NCI-H526 treated with DMSO at 0.1 percent for 48 hours (cell line): ENCODE measurements around the gene NCCRP1.
A peak's percentile ranks its signal among the peaks of the same experiment; 100 is the strongest.

Source experiments
- DNase-seq: peaks from one replicate; lab custom pipeline; 2025; lab: John Stamatoyannopoulos, UW

Gene NCCRP1

GRCh38 chr19:39246951-39247669 is 50.3 kb downstream of the NCCRP1 start:
- peak; percentile 4 for DNase-seq

DNA sequence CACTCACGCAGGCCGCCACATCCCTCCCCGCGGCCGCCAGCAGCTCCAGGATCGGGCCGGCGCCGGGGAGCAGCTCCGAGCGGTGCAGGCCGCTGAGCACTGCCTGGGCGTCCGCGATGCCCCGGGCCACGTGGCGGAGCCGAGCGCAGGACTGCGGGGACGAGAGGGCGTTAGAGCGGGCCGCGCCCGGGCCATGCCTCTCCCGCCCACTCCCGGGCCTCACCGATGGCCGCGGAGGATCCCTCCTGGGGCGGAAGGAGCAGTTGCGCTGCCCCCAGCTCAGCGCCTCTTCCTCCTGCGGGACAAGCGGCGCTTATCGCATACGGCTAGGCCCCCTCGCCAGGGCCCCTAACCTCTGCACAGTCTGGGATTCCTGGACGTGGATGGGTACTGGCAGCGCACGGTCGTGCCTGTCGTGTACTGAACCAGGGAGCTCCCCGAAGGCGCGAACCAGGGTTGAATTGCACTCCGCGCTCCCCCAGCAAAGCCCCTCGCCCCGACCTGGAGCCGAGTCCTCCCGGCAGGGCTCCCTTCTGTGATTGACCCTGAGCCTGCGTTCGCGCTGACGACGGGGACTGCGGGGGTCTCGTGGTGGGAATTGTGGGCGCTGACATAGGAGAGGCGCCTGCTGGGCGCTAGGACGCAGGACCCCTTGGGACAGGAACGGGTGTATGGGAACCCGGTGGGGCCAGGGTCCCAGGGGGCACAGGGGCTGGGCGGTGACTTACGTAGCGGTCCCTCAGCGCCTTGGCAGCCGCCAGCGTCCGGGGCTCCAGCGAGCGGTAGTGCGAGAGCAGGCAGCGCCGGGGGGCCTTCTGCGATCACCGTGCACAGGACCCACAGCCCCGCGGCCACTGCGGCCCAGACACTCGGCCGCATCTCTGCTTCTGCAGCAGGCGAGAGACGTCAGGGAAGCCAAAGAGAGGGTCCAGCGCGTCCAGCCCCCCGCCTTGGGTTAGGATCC is 51.2 kb downstream of the NCCRP1 start:
- no peak for DNase-seq

DNA sequence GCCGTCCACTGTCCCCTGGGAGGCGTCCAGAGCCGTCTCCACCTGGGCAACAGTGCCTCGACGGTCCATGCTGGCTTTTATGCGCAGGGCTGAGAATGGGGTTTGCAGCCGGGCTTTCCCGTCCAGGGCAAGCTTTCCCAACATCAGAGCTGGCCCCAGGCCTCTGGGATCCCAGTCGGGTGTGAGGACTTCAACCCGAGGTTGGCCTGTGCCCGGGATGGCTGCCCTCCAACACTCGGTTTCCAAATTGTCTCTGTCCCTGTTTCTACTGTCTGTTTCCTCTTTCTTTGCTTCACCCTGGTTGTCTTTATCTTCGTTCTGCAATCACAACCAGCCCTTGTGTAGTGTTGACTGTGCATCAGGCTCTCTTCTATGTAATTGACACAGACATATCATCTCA is 52.0 kb downstream of the NCCRP1 start, which contains the start of gene IFNL4:
IFNL4 (minus strand) TSS at position 51 of the 400 bp plus-strand sequence.
- DNase-seq = no peak

GRCh38 chr19:39251081-39251480 is 54.3 kb downstream of the NCCRP1 start:
- no peak for DNase-seq
